ENCODE data around the gene ALDH4A1. TPM values are rescaled to one million over a fixed set of nuclear protein-coding genes. Genes with fewer than 3 reads are reported as not detected.

The ALDH4A1 gene
- total and polyA plus RNA-seq, 2 of the 4 experiments (the other 2 are of a cell fraction) = 8.6 to 21.1 TPM

- no peak overlapping the region for H3K23ac ChIP-seq (ENCODE audit: low read depth, low read length)
- intact Hi-C loops (cut with micrococcal nuclease) (no loop called here), in situ Hi-C loops (cut with MboI; ENCODE audit: low sequenced_read_pairs) (no loop called here), dilution Hi-C loops (cut with HindIII; ENCODE audit: low sequenced_read_pairs, unreplicated experiment) (no loop called here)
- ATAC-seq (ENCODE audit: low read depth) (no peak), DNase-seq (no peak)
- H3K18ac ChIP-seq (ENCODE audit: low read depth, low read length) = no peak overlapping the region
- H2BK15ac ChIP-seq (ENCODE audit: low read depth, low read length) = no peak overlapping the region
- no peak overlapping the region for H2AK5ac ChIP-seq (ENCODE audit: low read depth, low read length)
- H3K27ac ChIP-seq (ENCODE audit: insufficient read depth, low read length) = no peak overlapping the region
- H4K8ac ChIP-seq (ENCODE audit: low read depth in 2 of 2, low read length in 2 of 2) = no peak overlapping the region
- no TSS peak for BruUV-seq (replicated peaks)
- H4K20me1 ChIP-seq (ENCODE audit: insufficient read depth, low read length) = no peaks in the 10 kb centered on the region
- H3K9me3 ChIP-seq (ENCODE audit: control insufficient read depth, insufficient read depth, low read length) = peaks cover 2% of the 10 kb centered on the region; the same call in 1 of the 2 replicates
- no peak overlapping the region for H4K91ac ChIP-seq (ENCODE audit: insufficient read depth, low read depth, low read length)
- H3K9me1 ChIP-seq (ENCODE audit: insufficient read depth, low read length) = no peaks in the 10 kb centered on the region
- H2AK9ac ChIP-seq (replicated peaks; ENCODE audit: low read depth, low read length, poor library complexity) = no peak overlapping the region
- H3K4me1 ChIP-seq (ENCODE audit: control insufficient read depth, insufficient read depth, low read length) = no peaks in the 10 kb centered on the region
- H2BK5ac ChIP-seq (ENCODE audit: low read depth, low read length, poor library complexity, severe bottlenecking) = no peak overlapping the region
- H3K36me3 ChIP-seq (ENCODE audit: control insufficient read depth, insufficient read depth, low read length) = no peaks in the 10 kb centered on the region
- H2BK20ac ChIP-seq (ENCODE audit: low read depth, low read length) = no peak overlapping the region
- no peak overlapping the region for H3K56ac ChIP-seq (ENCODE audit: extremely low read depth, insufficient read depth, low read length)
- WGBS, 2 experiments (ENCODE audit: extremely low coverage in 2 of 2, insufficient read length in 1 of 2) = 86% methylated on average over 6 of the region's 9 CpGs; no CpG with 5 or more reads in 1 of the 2 experiments
- H4K5ac ChIP-seq (ENCODE audit: low read depth, low read length) = no peak overlapping the region
- TF ChIP-seq FOS (IDR thresholded peaks at IDR 0.05; ENCODE audit: low read depth, low read length) (no peak), POLR2A (IDR thresholded peaks at IDR 0.05; ENCODE audit: low read depth, low read length) (no peak), RAD21 (IDR thresholded peaks at IDR 0.05; ENCODE audit: low read length) (no peak), CHD1 (IDR thresholded peaks at IDR 0.05; ENCODE audit: low read depth, low read length) (no peak), CTCF (conservative IDR thresholded peaks at IDR 0.05; ENCODE audit: low read depth, low read length) (no peak), BHLHE40 (IDR thresholded peaks at IDR 0.05; ENCODE audit: low read depth, low read length) (no peak), RFX5 (IDR thresholded peaks at IDR 0.05; ENCODE audit: low read depth, low read length) (no peak)
- TF ChIP-seq, protein P1, sequence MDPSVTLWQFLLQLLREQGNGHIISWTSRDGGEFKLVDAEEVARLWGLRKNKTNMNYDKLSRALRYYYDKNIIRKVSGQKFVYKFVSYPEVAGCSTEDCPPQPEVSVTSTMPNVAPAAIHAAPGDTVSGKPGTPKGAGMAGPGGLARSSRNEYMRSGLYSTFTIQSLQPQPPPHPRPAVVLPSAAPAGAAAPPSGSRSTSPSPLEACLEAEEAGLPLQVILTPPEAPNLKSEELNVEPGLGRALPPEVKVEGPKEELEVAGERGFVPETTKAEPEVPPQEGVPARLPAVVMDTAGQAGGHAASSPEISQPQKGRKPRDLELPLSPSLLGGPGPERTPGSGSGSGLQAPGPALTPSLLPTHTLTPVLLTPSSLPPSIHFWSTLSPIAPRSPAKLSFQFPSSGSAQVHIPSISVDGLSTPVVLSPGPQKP (IDR thresholded peaks at IDR 0.05; ENCODE audit: borderline replicate concordance, low read depth, low read length) = no peak
- no peak overlapping the region for H3K4ac ChIP-seq (ENCODE audit: low read depth, low read length)
- no peak overlapping the region for H2BK120ac ChIP-seq (ENCODE audit: low read depth, low read length)
- H3K79me1 ChIP-seq (ENCODE audit: low read depth in 1 of 2, low read length in 2 of 2) = no peaks in the 10 kb centered on the region
- H3K4me2 ChIP-seq (ENCODE audit: low read depth, low read length) = no peak overlapping the region
- no peak overlapping the region for H3K14ac ChIP-seq (replicated peaks; ENCODE audit: low read depth, low read length)
- peaks cover 24% of the 10 kb centered on the region for H3K27me3 ChIP-seq (ENCODE audit: control insufficient read depth, insufficient read depth, low read length)
- no peak overlapping the region for H3K4me3 ChIP-seq (ENCODE audit: insufficient read depth, low read depth, low read length)
- ChIA-PET POLR2A (ENCODE audit: unreplicated experiment) (no interaction called here), CTCF (no interaction called here)
- H3K9ac ChIP-seq (ENCODE audit: low read depth, low read length) = no peak overlapping the region
- no peak overlapping the region for H2AFZ ChIP-seq (replicated peaks; ENCODE audit: low read length, poor library complexity)
Measured at GRCh38 chr1:18861082-18861481, 41.3 kb downstream of the ALDH4A1 start.
